NCI-H1417 (cell line): ENCODE measurements around the gene UPK1A.
"Not testable (repeated sequence)": the region's sequence is repeated elsewhere in the genome, so short reads cannot be mapped to it uniquely, and the experiment has no call there.

ENCODE experiments used
- DNase-seq, 3 experiments: peaks; one replicate each; lab custom pipeline; 2025; lab: John Stamatoyannopoulos, UW

Gene UPK1A

GRCh38 chr19:35717665-35718344, 51.5 kb downstream of the UPK1A start, which contains the start of gene KMT2B:
TSS of gene KMT2B (plus strand) at chr19:35718003. CDS start at chr19:35718019, 16 bp downstream.
- DNase-seq, result peak in 2 of 3 experiments; percentile 94 to 95

DNA sequence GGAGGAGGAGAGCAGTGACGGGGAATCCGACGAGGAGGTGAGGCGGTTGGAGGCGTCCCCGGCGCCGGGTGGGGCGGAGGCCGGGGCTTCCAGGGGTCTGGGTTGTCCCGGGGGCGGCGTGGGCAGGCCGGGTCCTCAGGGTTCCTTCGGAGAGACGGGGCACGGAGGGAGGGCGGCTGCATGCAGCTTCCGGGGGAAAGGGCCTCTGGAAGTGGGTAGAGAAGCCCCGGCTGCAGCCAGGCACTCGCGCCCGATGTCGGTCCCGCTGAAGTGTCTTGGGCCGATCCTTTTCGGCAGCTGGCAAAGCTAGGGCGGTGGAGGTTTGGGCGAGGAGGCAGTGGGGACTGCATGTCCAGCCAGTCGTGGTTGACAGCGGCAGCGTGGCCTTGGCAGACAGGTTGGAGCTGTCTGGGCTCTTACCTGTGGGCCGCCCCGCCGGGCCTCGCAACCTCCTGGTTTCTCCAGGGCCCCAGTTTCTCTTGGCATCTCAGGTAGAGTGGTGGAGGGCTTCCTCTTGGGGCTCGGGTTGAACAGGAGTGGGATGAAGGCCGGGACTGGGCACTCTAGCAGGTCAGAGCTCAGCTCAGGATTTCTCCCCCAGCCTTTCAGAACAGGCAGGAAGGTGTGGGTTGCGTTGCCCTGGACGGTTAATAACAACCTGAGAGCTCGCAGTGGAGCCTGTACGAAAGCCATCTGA, 52.2 kb downstream of the UPK1A start:
- peak in 2 of 3 experiments; percentile 20 to 38 for DNase-seq

DNA sequence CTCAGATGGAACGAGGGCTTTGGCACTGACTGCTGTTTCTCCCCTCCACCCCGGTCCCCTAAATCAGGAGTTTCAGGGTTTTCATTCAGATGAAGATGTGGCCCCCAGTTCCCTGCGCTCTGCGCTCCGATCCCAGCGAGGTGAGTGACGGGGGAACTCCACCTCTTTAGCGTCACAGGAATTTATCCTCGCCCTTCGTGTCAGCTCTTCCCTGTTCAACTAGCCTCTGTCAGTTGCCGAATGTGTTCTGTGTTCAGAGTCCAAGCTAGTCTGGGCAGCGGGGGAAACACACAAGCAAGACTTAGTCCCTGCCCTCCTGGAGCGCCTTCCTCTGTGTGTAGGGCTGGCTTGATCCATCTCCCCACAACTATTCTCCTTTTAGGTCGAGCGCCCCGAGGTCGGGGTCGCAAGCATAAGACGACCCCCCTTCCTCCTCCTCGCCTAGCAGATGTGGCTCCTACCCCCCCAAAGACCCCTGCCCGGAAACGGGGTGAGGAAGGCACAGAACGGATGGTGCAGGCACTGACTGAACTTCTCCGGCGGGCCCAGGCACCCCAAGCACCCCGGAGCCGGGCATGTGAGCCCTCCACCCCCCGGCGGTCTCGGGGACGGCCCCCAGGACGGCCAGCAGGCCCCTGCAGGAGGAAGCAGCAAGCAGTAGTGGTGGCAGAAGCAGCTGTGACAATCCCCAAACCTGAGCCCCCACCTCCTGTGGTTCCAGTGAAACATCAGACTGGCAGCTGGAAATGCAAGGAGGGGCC, 53.3 kb downstream of the UPK1A start:
- no peak for DNase-seq

DNA sequence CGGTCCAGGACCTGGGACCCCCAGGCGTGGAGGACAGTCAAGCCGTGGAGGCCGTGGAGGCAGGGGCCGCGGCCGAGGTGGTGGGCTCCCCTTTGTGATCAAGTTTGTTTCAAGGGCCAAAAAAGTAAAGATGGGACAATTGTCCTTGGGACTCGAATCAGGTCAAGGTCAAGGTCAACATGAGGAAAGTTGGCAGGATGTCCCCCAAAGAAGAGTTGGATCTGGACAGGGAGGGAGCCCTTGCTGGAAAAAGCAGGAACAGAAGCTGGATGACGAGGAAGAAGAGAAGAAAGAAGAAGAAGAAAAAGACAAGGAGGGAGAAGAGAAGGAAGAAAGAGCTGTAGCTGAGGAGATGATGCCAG, 53.8 kb downstream of the UPK1A start:
- DNase-seq, result no peak

DNA sequence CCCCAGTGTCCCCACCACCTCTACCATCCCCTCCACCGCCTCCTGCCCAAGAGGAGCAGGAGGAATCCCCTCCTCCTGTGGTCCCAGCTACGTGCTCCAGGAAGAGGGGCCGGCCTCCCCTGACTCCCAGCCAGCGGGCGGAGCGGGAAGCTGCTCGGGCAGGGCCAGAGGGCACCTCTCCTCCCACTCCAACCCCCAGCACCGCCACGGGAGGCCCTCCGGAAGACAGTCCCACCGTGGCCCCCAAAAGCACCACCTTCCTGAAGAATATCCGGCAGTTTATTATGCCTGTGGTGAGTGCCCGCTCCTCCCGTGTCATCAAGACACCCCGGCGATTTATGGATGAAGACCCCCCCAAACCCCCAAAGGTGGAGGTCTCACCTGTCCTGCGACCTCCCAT, 54.3 kb downstream of the UPK1A start:
- no peak for DNase-seq

GRCh38 chr19:35721374-35721773, 55.1 kb downstream of the UPK1A start:
- no peak for DNase-seq

DNA sequence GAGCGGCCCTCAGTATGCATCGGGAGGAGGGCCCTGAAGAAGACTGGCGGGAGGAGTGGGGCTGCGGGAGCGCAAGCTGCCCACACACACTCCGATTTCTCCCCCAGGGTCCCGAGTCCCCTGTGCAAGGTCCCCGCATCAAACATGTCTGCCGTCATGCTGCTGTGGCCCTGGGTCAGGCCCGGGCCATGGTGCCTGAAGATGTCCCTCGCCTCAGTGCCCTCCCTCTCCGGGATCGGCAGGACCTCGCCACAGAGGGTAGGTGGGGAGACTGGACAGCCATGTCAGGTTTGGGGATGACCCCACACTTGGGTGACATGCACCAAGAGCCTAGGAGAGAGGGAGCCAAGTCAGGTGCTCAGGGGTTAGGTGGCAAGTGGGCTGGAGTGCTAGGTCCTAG, 56.1 kb downstream of the UPK1A start:
- no peak for DNase-seq

GRCh38 chr19:35722897-35723296, 56.6 kb downstream of the UPK1A start:
- no peak for DNase-seq

DNA sequence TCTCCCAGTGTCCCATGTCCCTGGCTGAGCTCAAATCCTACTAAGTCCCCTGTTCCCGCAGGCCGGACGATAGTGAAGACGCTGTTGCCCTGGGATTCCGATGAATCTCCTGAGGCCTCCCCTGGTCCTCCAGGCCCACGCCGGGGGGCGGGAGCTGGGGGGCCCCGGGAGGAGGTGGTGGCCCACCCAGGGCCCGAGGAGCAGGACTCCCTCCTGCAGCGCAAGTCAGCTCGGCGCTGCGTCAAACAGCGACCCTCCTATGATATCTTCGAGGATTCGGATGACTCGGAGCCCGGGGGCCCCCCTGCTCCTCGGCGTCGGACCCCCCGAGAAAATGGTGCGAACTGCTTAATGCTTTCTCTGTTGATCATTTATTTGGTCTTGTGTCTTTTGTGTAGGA, 57.4 kb downstream of the UPK1A start:
- no peak for DNase-seq

DNA sequence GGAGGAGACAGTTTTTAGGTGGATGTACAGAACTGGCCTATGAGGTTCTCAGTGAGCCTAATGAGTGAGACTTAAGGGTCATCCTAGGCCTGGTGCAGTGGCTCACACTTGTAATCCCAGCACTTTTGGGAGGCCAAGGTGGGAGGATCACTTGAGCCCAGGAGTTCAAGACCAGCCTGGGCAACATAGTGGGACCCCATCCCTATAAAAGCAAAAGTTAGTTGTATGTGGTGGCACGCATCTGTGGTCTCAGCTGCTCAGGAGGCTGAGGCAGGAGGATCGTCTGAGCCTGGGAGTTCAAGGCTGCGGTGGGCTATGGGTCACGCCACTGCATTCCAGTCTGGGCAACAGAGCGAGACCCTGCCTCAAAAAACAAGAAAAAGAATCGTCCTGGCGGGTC, 57.8 kb downstream of the UPK1A start:
- DNase-seq, result not testable (repeated sequence)

GRCh38 chr19:35724560-35724959, 58.2 kb downstream of the UPK1A start:
- no peak for DNase-seq

GRCh38 chr19:35725216-35725861, 59.0 kb downstream of the UPK1A start:
- no peak for DNase-seq

GRCh38 chr19:35727053-35727955, 61.0 kb downstream of the UPK1A start:
- DNase-seq, result no peak
